ENCODE data around the gene ENOX2. TPM values are rescaled to one million over a fixed set of nuclear protein-coding genes. Genes with fewer than 3 reads are reported as not detected.
"Not testable (repeated sequence)": the region's sequence is repeated elsewhere in the genome, so short reads cannot be mapped to it uniquely, and the experiment has no call there.

The ENOX2 gene
- total RNA-seq, 1 donor from 2014 or later, result 13.6 TPM

DNA sequence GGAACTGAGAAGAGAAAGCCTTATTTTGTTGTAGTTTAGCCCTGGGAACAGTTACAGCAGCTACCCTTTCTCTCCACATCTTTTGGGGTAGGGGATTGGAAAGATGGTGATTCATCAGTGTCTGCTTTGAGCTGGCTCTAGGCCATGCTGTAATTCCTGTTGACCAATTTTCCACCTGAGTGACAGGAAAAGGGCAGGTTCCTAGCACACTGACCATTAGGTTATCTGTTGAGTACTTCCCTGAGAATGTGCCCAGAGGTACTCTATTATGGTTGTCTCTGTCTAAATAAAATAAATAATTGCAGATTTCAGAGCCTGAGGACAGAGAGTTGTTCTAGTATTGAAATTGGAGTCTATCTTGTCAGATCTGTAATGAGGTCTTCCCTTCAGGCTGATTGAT lies 109.0 kb downstream of the ENOX2 start:
- Mint-ChIP-seq H3K4me3 (ENCODE audit: unreplicated experiment) (no peak overlapping the region), H3K27me3 (ENCODE audit: unreplicated experiment) (no peaks in the 10 kb centered on the region), H3K4me1 (ENCODE audit: unreplicated experiment) (no peaks in the 10 kb centered on the region), H3K36me3 (ENCODE audit: unreplicated experiment) (no peaks in the 10 kb centered on the region), H3K27ac (ENCODE audit: unreplicated experiment) (no peak overlapping the region), H3K9me3 (ENCODE audit: unreplicated experiment) (no peaks in the 10 kb centered on the region)
- TF ChIP-seq, protein P1, sequence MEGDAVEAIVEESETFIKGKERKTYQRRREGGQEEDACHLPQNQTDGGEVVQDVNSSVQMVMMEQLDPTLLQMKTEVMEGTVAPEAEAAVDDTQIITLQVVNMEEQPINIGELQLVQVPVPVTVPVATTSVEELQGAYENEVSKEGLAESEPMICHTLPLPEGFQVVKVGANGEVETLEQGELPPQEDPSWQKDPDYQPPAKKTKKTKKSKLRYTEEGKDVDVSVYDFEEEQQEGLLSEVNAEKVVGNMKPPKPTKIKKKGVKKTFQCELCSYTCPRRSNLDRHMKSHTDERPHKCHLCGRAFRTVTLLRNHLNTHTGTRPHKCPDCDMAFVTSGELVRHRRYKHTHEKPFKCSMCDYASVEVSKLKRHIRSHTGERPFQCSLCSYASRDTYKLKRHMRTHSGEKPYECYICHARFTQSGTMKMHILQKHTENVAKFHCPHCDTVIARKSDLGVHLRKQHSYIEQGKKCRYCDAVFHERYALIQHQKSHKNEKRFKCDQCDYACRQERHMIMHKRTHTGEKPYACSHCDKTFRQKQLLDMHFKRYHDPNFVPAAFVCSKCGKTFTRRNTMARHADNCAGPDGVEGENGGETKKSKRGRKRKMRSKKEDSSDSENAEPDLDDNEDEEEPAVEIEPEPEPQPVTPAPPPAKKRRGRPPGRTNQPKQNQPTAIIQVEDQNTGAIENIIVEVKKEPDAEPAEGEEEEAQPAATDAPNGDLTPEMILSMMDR (IDR thresholded peaks at IDR 0.05), result no peak
- no peak for DNase-seq (ENCODE audit: extremely low spot score, unreplicated experiment)

GRCh38 chrX:130791870-130792269 lies 111.1 kb downstream of the ENOX2 start:
- not testable (repeated sequence) for H3K27ac Mint-ChIP-seq (ENCODE audit: unreplicated experiment); H3K9me3 Mint-ChIP-seq (ENCODE audit: unreplicated experiment); H3K27me3 Mint-ChIP-seq (ENCODE audit: unreplicated experiment); H3K4me3 Mint-ChIP-seq (ENCODE audit: unreplicated experiment); DNase-seq (ENCODE audit: extremely low spot score, unreplicated experiment); H3K4me1 Mint-ChIP-seq (ENCODE audit: unreplicated experiment); H3K36me3 Mint-ChIP-seq (ENCODE audit: unreplicated experiment)

DNA sequence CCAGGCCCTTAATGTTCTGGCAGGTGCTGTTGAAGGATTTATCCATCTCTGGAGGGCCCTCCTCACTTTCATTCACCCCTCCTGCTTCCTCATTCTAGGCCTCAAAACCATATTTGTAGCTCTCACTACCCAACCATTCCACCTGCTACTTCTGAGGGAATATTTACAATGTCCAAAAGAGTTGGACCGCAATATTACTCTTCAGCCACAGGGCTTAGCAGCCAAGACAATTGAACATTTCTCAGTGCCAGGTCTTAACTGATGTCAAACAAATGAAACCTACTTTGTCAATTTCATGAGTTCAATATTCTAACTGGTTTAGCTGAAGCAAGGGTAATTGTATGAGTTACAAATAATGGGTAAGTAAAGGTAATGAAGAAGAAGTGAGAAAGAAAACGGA lies 113.2 kb downstream of the ENOX2 start:
- H3K36me3 Mint-ChIP-seq (ENCODE audit: unreplicated experiment), result no peaks in the 10 kb centered on the region
- no peak for DNase-seq (ENCODE audit: extremely low spot score, unreplicated experiment)
- no peak overlapping the region for H3K27ac Mint-ChIP-seq (ENCODE audit: unreplicated experiment)
- no peaks in the 10 kb centered on the region for H3K9me3 Mint-ChIP-seq (ENCODE audit: unreplicated experiment)
- no peaks in the 10 kb centered on the region for H3K27me3 Mint-ChIP-seq (ENCODE audit: unreplicated experiment)
- H3K4me3 Mint-ChIP-seq (ENCODE audit: unreplicated experiment), result no peak overlapping the region
- TF ChIP-seq, protein P1 (IDR thresholded peaks at IDR 0.05), result no peak
- H3K4me1 Mint-ChIP-seq (ENCODE audit: unreplicated experiment), result no peaks in the 10 kb centered on the region

DNA sequence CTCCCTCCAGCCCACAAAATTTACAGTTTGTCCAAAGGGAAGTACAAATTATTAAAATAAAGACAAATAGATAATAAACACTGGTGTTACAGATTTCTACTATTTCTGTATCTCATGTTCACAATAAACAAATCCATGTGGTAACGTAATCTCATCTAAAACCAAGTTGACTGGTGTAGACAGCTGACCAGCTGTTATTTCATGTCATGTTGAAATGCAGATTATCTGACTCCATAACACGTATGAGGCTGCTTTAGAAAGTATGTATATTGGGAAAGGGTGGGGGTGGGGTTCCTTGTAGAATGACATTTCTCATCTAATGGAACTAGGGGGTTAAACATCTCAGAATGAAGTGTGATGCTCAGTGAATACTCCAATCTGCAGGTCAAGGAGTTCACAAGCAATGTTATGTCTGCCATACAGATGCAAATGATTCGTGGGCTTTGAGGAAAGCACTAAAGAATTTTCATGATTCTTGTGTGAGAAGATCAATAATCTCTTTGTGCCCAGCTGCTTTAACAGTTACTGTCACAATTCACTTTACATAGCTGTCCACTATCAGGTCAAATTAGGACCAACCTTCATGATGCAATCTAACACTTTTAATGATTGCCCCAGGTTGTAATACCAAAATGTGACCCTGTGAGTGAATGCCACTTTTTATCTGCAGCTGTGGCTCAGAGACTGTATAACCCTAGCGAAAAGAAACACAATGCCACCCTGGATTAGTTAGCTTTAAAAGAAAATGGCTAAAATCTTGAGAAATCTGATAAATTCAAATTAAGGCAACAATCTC lies 114.0 kb downstream of the ENOX2 start:
- Mint-ChIP-seq H3K9me3 (ENCODE audit: unreplicated experiment) (no peaks in the 10 kb centered on the region), H3K27ac (ENCODE audit: unreplicated experiment) (no peak overlapping the region), H3K27me3 (ENCODE audit: unreplicated experiment) (no peaks in the 10 kb centered on the region), H3K36me3 (ENCODE audit: unreplicated experiment) (no peaks in the 10 kb centered on the region), H3K4me3 (ENCODE audit: unreplicated experiment) (no peak overlapping the region), H3K4me1 (ENCODE audit: unreplicated experiment) (no peaks in the 10 kb centered on the region)
- TF ChIP-seq, protein P1 (IDR thresholded peaks at IDR 0.05), result no peak
- DNase-seq (ENCODE audit: extremely low spot score, unreplicated experiment), result no peak

GRCh38 chrX:130786030-130786429 lies 117.0 kb downstream of the ENOX2 start:
- Mint-ChIP-seq H3K4me3 (ENCODE audit: unreplicated experiment) (no peak overlapping the region), H3K36me3 (ENCODE audit: unreplicated experiment) (no peaks in the 10 kb centered on the region), H3K4me1 (ENCODE audit: unreplicated experiment) (no peaks in the 10 kb centered on the region), H3K27ac (ENCODE audit: unreplicated experiment) (no peak overlapping the region), H3K9me3 (ENCODE audit: unreplicated experiment) (no peaks in the 10 kb centered on the region), H3K27me3 (ENCODE audit: unreplicated experiment) (no peaks in the 10 kb centered on the region)
- TF ChIP-seq, protein P1 (IDR thresholded peaks at IDR 0.05), result no peak
- no peak for DNase-seq (ENCODE audit: extremely low spot score, unreplicated experiment)

Data from osteocyte (in vitro differentiated cells).